Duodenal mucosa (tissue), 2 donors: Measurements from ENCODE around the gene ALOX5.
"Not testable (repeated sequence)": the region's sequence is repeated elsewhere in the genome, so short reads cannot be mapped to it uniquely, and the experiment has no call there.

Experiments
- H3K27ac ChIP-seq: one replicate; pipeline ENCODE4 v1.7.0; 2013; ENCODE audit warnings: low read depth, low read length
- H3K27me3 ChIP-seq, 2 donors: one replicate each; pipeline ENCODE4 v1.7.0; 2013; ENCODE audit warnings: low read length in 2 of 2, control low read depth in 1 of 2; ENCODE audit not compliant: insufficient read depth in 2 of 2, control insufficient read depth in 1 of 2
- H3K36me3 ChIP-seq, 2 donors: one replicate each; pipeline ENCODE4 v1.7.0; 2013; ENCODE audit warnings: low read length in 2 of 2, control low read depth in 1 of 2; ENCODE audit not compliant: insufficient read depth in 2 of 2, control insufficient read depth in 1 of 2
- H3K4me1 ChIP-seq, 2 donors: one replicate each; pipeline ENCODE4 v1.7.0; 2013; ENCODE audit warnings: low read length in 2 of 2, control low read depth in 1 of 2; ENCODE audit not compliant: insufficient read depth in 2 of 2, control insufficient read depth in 1 of 2
- H3K4me3 ChIP-seq, 2 donors: one replicate each; pipeline ENCODE4 v1.7.0; 2013; ENCODE audit warnings: low read length in 2 of 2, low read depth in 1 of 2
- H3K9ac ChIP-seq, 2 donors: one replicate each; pipeline ENCODE4 v1.7.0; 2013; ENCODE audit warnings: low read length in 2 of 2, low read depth in 1 of 2
- H3K9me3 ChIP-seq, 2 donors: one replicate each; pipeline ENCODE4 v1.7.0; 2013; ENCODE audit warnings: low read length in 2 of 2, control low read depth in 1 of 2; ENCODE audit not compliant: control insufficient read depth in 1 of 2

ALOX5 gene

GRCh38 chr10:45382591-45382990 lies 8.6 kb downstream of the ALOX5 start:
- no peaks in the 10 kb centered on the region for H3K9me3 ChIP-seq
- no peak overlapping the region for H3K9ac ChIP-seq
- no peaks in the 10 kb centered on the region for H3K27me3 ChIP-seq
- H3K27ac ChIP-seq: no peak overlapping the region
- H3K4me3 ChIP-seq: no peak overlapping the region
- peaks cover 0 to 3% of the 10 kb centered on the region in 2 donors for H3K4me1 ChIP-seq
- H3K36me3 ChIP-seq: no peaks in the 10 kb centered on the region

GRCh38 chr10:45383682-45384330 lies 9.8 kb downstream of the ALOX5 start:
- H3K9ac ChIP-seq: no peak overlapping the region
- H3K4me1 ChIP-seq: peaks cover 0 to 3% of the 10 kb centered on the region in 2 donors
- H3K4me3 ChIP-seq: no peak overlapping the region
- no peaks in the 10 kb centered on the region for H3K36me3 ChIP-seq
- no peaks in the 10 kb centered on the region for H3K27me3 ChIP-seq
- H3K9me3 ChIP-seq: no peaks in the 10 kb centered on the region
- no peak overlapping the region for H3K27ac ChIP-seq

- Histone ChIP-seq H3K27ac (no peak overlapping the region), H3K27me3 (no peaks in the 10 kb centered on the region), H3K9ac (no peak overlapping the region), H3K4me3 (no peak overlapping the region), H3K9me3 (no peaks in the 10 kb centered on the region), H3K4me1 (no peaks in the 10 kb centered on the region), H3K36me3 (no peaks in the 10 kb centered on the region)
Measured at GRCh38 chr10:45386657-45387056, 12.6 kb downstream of the ALOX5 start.

DNA sequence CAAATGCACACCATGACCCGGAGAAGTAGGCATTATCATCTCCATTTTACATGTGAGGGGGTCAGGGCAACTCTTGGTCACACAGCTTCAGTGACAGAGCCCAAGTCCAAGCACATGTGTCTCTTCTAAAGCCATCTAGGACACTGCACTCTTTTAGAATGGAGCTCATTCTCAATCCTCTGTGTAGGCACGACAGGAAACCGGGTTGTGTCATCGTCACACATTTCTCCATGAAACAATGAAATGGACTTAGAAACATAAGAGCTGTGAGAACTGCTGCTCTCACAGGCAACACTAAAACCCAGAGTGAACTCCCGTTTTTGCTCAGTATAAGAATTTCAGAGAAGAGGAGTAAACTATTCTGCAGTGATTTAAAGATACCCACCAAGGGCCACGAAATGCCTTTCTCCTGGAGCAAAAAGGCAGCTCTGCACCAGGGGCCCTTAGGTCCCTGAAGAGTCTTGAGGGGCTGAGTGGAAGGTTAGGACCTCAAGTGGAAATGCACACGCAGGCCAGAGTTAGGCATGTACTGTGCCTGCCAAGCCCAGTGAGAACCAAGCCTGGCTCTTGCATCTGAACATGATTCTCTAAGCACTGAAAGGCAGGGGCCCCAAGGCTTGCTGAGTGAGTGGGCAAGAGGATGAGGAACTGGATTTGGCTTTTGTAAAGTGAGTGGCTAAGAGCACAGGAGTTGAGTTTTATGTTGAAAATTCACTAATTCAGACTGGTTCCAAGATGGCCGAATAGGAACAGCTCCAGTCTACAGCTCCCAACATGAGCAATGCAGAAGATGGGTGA lies 13.3 kb downstream of the ALOX5 start:
- no peak overlapping the region for H3K27ac ChIP-seq
- H3K36me3 ChIP-seq: no peaks in the 10 kb centered on the region
- no peaks in the 10 kb centered on the region for H3K4me1 ChIP-seq
- H3K4me3 ChIP-seq: no peak overlapping the region
- H3K9me3 ChIP-seq: no peaks in the 10 kb centered on the region
- no peaks in the 10 kb centered on the region for H3K27me3 ChIP-seq
- no peak overlapping the region for H3K9ac ChIP-seq

GRCh38 chr10:45389671-45390070 lies 15.7 kb downstream of the ALOX5 start:
- not testable (repeated sequence) for H3K4me1 ChIP-seq, H3K36me3 ChIP-seq, H3K9me3 ChIP-seq, H3K27me3 ChIP-seq, H3K27ac ChIP-seq, H3K9ac ChIP-seq, H3K4me3 ChIP-seq

- not testable (repeated sequence) for H3K27ac ChIP-seq, H3K4me1 ChIP-seq, H3K9ac ChIP-seq, H3K9me3 ChIP-seq, H3K27me3 ChIP-seq, H3K36me3 ChIP-seq, H3K4me3 ChIP-seq
Measured at GRCh38 chr10:45391636-45392035, 17.6 kb downstream of the ALOX5 start.

GRCh38 chr10:45395554-45395953 lies 21.5 kb downstream of the ALOX5 start:
- no peak overlapping the region for H3K27ac ChIP-seq
- no peak overlapping the region for H3K4me3 ChIP-seq
- H3K36me3 ChIP-seq: no peaks in the 10 kb centered on the region
- no peaks in the 10 kb centered on the region for H3K4me1 ChIP-seq
- H3K27me3 ChIP-seq: no peaks in the 10 kb centered on the region
- no peak overlapping the region for H3K9ac ChIP-seq
- H3K9me3 ChIP-seq: peaks cover 0 to 5% of the 10 kb centered on the region in 2 donors

- Histone ChIP-seq H3K4me3 (no peak overlapping the region), H3K4me1 (no peaks in the 10 kb centered on the region), H3K27ac (no peak overlapping the region), H3K9ac (no peak overlapping the region), H3K36me3 (no peaks in the 10 kb centered on the region), H3K27me3 (no peaks in the 10 kb centered on the region), H3K9me3 (peaks cover 0 to 5% of the 10 kb centered on the region in 2 donors)
Measured at GRCh38 chr10:45398595-45398994, 24.6 kb downstream of the ALOX5 start.

GRCh38 chr10:45399113-45399512 lies 25.1 kb downstream of the ALOX5 start:
- Histone ChIP-seq H3K4me1 (peaks cover 0 to 2% of the 10 kb centered on the region in 2 donors), H3K27me3 (no peaks in the 10 kb centered on the region), H3K27ac (no peak overlapping the region)

DNA sequence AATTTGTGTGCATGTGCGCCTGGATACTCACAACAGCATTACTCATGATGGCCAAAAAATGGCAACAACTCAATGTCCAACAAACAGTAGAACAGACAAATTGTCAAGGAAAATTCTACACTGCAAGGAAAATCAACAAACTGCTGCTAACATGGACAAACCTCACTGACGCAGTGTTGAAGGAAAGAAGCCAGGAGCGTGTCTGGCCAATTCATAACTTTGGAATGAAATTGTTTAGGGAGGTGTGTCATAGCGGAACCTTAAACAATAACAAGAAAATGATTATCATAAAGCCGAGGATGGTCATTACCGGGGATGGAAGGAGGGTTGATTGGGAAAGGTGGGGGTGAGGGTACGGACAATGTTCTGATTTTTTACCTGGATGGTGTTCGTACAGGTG lies 29.1 kb downstream of the ALOX5 start:
- H3K36me3 ChIP-seq: no peaks in the 10 kb centered on the region
- no peaks in the 10 kb centered on the region for H3K27me3 ChIP-seq
- no peak overlapping the region for H3K9ac ChIP-seq
- no peak overlapping the region for H3K4me3 ChIP-seq
- H3K4me1 ChIP-seq: peaks cover 0 to 5% of the 10 kb centered on the region in 2 donors
- H3K9me3 ChIP-seq: no peaks in the 10 kb centered on the region
- H3K27ac ChIP-seq: no peak overlapping the region

More at GRCh38 chr10:45399113-45399512, 25.1 kb downstream of the ALOX5 start:
- Histone ChIP-seq H3K4me3 (no peak overlapping the region), H3K9me3 (peaks cover 0 to 5% of the 10 kb centered on the region in 2 donors), H3K36me3 (no peaks in the 10 kb centered on the region), H3K9ac (no peak overlapping the region)
